NOMO-1 (cell line): ENCODE measurements around the gene INTS6.

ENCODE experiments used
- DNase-seq, 2 experiments: peaks; one replicate each; lab custom pipeline; 2025; ENCODE audit not compliant: unreplicated experiment in 2 of 2; lab: John Stamatoyannopoulos, UW

INTS6 gene

DNA sequence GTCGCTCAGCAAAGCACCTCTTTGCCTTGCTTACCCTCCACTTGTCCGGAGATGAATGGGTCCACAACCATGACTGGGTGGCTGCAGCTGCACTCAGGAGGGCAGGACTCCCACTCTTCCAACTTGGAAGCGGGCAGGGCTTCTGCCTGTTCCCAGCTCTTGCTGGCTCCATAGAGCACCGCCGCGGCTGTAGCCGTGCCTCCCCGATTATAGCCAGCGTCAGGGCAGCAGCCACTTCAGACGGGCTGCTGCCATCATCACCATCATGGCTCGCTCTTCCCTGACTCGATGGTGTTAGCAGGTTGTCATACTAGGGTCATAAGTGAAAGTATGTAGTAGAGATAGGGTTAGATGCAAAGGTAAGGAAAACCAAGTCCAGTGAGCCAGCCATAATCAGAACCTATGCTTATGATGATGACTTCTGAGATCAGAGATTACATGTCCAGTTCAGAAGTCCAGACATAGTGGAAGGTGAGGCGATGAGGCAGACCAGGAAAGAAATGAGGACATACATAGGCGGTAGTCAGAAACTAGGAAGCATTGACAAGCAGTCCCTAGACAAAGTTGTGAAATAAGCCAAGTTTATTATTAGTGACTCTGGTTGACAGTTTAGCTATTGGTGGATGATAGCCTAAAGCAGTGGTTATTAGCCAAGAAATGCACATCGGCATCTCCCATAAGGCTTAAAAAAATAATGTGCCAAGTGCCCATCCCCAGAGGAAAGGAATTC is 4.4 kb upstream of the INTS6 start:
- DNase-seq = peak; percentile 17 to 57

DNA sequence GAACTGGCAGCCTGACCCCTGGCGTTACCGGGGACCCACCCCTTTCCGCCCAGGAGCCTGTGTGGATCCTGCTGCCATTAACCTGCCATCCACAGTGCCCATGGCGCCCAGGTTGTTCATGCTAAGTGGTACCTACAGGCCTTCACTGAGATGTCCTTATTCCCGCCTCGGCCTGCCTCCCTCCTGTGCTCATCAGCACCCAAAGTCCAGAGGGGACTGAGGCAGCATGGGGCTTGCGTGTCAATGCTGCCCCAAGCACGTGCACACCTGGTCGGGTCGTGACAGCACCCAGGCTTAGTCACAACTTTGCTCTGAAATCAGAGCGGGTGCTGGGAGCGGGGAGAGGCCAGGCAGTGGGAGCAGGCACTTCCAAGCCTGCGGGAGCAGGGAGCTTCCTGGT is 3.7 kb upstream of the INTS6 start:
- no peak for DNase-seq

DNA sequence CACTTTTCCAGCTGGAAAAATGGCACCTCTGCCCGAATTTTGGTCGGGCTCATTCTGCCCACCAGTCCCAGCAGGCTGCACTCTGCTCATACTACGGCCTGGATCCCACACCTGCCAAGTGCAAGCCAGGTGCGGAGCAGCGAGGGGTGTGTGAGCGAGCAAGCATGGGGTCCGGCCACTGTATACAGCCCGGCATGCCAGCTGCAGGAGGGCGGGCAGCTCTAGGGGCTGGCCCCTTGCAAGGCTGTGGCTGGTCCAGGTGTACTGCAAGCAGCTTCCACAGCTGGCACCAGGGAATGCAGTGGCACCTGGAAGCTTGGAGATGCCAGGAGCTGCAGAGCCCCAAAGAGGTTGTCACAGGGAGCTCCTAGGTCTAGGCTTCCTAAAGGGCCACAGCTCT is 2.7 kb upstream of the INTS6 start:
- no peak for DNase-seq

DNA sequence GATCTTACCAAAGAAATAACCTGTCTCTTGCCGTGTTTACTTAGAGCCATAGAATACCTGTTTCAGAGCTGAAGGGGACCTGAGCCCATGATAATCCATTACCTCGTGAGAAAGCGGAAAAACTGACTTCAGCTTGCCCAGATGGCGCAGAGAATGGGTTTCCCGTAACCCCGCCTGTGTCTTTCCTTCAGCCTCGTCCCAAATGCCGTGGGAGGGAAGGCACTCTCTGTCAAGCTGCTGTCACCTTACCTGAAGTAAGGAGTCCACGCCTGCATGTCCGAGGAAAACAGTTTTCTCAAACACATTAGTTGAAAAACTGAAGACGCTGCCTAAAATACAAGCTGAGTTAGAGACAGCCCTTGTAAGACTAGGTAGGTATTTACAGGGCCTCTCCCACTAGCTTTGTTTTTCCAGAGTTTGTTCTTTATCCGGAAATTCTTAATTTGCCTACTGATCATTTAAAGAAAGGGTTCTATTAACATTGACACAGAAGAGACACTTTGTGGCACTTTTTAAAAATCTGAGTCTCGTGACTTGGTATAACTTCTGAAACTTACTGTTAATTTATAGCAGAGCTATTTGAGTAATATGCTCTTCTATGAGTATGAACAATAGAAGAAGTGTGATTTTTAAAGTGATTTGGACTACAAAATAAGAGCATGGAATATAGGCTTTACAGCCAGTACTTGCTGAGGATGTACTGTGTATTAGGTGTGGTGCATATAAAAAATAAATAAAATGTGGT is 1.3 kb upstream of the INTS6 start:
- peak in 1 of 2 experiments; percentile 65 for DNase-seq

DNA sequence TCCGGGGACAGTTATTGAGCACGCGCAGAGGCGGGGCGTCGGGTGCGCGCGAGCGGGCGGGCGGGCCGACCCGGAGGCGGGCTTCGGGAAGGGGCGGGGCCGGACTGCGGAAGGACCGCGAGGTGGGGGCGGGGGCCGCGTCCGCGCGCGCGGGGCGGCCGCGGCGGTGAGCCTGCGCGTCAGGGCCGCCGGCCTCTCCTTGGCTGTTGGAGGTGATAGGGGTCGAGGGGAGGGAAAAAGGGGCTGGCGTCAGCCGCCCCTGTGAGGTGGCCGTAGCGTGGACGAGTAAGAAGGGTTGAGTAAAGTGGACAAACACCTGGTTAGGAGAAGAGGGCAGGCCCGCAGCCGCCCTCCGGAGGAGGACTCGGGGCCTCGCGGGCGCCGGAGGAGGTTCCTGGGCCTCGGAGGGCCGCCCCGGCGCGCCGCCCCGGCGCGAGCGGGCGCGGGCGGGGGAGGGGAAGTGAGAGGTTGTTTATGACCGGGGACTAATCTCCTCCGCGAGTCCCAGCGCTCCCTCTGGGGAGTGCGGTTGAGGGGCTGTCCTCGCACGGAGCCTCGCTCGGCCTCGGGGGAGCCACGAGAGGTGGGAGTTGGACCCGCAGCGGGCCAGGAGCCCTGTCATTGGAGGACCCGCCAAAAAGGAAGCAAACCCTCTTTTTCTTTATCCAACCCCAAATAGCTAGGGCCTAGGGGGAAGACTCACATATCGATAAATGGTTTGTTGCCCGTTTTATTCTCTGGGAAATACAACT is 547 bp upstream of the INTS6 start:
- DNase-seq = peak; percentile 81 to 83

DNA sequence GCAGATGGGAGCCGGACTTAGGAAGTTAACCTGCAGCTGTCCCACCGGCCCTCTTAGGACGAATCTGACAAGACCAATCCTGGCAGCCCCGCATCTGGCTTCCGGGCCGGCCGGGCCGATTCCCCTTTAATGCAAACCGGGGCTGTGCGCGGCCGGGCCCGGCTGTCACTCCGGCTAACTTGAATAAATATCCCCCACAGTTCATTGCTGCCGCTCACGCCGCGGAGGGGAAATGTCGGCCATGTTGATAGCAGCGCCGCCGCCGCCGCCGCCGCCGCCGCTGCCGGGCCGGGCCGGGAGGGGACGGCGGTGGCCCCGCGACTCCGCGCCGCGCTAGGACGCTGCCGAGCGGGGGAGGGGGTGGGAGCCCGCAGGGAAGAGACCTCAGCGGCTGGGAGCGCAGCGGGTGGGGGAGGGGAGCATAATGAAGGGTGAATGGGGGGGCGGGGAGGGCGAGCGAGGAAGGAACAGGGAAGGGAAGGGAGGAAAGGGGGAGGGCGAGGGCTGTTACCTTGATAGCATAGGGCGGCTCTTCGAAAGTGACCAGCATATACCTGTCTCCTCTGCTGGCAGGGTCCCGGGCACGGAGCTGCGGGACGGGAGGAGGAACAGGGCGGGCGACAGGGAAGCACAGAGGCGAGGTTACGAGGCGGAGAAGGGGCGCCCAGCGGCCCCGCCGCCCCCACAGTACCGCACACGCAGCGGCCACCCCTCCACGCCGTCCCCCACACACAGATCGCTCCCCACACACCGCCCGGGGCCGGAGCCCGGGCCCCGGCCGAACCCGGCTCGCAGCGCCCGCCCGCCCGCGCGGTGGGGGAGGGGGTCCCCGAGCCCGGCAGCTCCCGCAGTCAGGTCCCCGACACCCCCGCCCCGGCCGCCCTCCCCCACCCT is 1.1 kb downstream of the INTS6 start:
- peak; percentile 73 to 74 for DNase-seq

DNA sequence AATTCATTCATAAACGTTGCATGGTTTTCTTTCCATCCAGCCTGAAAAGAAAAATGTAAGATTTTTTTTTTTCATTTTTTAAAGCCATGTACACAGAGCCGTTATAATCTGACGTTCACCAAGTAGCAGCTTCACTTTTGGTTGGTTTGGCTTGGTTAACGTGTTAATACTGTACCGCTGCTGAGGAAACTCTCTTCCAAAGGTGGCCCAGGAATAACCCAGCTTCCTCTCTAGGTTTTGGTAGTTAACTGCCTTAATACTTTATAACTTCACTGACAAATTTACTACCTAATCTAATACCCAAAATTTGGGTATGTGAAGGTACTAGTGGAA is 1.7 kb downstream of the INTS6 start:
- DNase-seq = no peak

DNA sequence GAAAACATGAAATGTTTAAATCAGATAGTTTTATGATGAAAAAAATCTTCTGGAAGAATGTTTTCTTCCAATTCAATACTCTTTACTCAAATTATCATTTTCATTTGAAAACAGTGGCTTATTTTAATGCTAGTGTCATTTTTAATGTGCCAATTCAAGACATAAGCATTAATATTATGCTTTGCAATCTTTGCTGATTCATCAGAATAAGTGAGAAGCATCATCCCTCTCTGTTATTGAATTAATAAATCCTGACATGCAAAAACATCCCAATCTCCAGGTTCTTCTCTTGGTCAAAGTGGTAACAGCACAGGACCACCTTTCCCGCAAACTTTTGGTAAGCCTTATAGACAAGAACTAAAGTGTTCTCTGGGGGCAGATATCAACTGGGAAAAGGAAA is 3.8 kb downstream of the INTS6 start:
- no peak for DNase-seq

DNA sequence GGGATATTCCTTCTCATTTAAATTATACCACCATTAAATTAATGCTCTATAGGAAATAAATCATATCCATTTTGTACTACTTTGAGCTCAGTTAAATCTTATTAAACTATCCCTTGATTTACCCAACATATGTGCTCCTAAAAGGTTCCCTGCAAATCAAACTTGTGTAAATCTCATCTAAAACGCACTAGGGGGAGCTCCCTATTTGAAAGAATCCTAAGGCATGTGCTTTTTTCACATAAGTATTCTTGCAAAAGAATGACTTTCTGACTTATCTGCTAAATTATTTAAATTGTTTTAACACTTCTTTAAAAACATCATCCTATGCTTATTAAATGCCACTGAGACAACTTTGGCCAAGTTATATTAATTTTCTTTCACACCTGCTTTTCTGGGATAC is 7.9 kb downstream of the INTS6 start:
- peak in 1 of 2 experiments; percentile 36 for DNase-seq

DNA sequence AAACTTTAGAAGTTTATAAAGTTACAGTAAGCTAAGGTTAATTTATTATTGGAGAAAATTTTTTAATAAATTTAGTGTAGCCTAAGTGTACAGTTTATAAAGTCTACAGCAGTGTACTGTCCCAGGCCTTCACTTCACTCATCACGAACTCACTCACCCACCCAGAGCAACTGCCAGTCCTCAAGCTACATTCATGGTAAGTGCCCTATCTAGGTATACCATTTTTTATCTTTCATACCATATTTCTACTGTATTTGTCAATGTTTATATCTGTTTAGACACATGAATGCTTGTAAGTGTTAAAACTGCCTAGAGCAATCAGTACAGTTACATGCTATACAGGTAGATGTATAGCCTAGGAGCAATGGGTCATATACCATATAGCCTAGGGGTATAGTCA is 12.5 kb downstream of the INTS6 start:
- DNase-seq = no peak

DNA sequence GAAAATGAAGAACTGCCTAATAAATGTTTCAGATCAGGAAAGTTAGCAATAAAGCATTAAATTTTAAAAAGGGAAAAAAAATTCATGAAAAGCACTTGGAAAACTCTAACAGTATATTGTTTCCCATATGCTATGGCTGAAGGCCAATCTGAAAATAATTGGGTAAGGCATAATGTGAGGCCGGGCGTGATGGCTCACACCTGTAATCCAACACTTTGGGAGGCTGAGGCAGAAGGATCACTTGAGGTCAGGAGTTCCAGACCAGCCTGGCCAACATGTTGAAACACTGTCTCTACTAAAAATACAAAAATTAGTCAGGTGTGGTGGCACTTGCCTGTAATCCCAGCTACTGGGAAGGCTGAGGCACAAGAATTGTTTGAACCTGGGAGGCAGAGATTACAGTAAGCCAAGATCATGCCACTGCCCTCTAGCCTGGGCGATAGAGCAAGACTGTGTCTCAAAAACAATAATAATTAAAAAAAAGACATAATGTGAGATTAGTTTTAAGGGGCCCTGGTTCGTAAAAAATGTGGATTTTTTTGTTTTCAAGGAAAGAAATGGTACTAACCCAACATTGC is 15.2 kb downstream of the INTS6 start:
- DNase-seq = no peak

DNA sequence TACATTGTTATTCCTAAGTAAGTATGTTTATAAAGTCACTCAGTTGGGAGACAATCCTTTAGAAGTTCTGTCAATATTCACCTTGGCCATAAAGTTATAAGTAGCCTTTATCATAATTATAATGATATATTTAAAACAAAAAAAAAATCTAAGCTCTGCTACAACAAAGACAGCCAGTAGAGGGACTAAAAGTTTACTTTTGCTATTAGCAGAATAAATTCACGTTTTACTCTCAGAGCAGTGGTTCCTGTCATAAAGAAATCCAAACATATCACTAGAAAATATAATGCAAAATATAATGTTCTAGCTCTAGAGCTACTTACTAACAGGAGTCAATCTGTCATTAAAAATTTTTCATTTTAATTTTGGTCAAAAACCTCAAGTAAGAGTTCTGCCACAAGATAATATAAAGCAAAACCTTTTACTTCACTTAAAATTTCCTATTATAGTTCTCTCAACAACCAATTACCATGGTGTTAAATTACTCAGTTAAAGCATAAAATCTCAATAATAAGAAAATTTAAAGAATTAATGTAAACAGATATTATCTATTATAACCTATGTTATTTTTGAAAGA is 17.7 kb downstream of the INTS6 start:
- DNase-seq = peak in 1 of 2 experiments; percentile 8

DNA sequence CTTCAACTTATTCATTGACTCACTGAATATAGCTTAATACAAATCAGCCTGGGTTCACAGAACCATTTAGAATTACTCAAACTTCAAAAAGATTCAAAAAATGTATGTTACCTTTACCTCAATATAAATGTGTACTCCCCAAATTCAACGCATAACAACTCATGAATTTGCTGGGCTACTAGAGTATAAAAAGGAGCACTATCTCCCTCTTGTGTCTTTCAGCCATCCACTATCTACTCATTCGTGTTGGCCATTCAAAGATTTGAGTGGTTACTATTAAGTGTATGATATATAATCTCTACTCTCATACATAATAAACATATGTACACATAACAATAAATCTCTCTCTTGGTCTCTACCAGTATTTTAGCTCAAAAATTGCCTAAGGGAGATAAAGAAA is 20.3 kb downstream of the INTS6 start:
- DNase-seq = no peak

DNA sequence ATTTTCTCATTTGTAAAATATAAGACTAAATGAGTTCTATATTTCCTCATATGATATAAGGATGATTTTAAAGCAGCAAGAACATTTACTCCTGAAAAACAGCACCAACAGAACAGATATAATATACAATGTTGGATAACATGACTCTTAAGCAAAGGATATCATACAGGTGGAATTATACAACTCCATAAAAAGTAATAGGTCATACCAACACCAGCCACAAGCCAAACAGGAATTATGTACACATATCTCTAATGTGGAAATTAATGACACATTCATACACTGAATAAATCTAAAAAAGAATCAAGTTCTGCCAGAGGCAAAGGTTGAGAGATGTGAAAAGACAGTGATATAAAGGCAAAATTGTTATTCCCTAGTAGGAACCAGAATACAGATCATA is 25.9 kb downstream of the INTS6 start:
- no peak for DNase-seq

DNA sequence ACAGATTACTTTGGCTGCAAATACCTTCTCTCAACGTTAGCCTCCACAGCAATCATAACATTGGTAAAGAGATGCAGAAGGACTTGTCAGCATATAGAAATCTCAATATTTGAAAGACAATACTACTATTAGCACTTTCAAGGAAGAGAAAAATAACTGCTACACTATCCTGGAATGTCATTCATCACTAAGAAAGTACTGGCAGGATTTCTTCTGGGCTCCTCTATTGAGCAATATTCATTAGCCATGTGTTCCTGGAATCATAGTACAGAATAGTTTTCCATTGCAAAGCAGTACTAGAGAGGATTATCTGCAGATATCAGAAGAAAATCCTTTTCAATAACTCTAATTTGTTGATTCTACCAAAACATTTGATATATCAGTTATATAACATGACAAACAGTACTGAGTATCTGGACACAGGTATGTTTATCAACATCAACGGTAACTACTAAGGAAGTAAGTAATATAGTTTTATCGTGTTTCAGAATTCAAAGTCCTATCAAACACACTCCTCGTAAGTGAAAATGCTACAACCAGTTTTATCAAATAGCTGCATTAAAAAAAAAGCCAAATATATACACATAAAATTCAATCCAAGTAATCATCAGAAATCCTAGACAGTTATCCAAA is 27.3 kb downstream of the INTS6 start:
- DNase-seq = no peak

DNA sequence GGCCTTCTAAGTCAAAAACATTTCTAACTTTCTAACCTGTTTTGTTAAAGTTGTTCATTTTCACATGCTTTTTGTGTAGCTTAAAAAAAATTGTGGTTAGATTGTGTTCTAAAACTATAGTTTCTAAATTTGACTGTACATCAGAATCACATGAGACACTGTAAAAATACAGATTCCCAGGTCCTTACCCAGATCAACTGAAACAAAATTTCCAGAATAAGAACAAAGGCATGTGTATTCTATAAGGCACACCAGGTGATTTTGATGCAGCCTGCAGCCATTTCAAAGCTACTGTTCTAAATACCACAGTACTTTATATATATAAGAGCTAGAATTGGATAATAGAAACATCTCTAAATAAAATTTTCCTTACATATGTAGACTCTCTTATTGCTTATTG is 29.1 kb downstream of the INTS6 start:
- DNase-seq = no peak

DNA sequence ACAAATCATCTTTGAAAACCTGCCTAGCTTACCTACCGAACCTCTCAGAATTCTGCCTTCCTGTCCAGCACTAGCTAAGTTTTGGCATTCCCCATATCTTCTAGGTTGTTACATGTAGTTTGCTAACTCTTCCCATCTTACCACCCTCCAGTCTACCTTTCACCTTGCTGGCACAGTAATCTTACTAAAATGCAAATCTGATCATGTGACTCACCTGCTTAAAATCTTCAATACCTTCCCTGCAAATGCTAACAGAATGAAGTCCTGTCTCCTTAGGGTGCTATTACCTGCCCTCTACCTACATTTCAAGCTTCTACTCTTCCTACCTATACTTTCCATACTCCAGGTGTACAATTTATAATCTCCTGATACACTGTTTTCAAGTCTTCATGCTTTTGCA is 30.4 kb downstream of the INTS6 start:
- no peak for DNase-seq

DNA sequence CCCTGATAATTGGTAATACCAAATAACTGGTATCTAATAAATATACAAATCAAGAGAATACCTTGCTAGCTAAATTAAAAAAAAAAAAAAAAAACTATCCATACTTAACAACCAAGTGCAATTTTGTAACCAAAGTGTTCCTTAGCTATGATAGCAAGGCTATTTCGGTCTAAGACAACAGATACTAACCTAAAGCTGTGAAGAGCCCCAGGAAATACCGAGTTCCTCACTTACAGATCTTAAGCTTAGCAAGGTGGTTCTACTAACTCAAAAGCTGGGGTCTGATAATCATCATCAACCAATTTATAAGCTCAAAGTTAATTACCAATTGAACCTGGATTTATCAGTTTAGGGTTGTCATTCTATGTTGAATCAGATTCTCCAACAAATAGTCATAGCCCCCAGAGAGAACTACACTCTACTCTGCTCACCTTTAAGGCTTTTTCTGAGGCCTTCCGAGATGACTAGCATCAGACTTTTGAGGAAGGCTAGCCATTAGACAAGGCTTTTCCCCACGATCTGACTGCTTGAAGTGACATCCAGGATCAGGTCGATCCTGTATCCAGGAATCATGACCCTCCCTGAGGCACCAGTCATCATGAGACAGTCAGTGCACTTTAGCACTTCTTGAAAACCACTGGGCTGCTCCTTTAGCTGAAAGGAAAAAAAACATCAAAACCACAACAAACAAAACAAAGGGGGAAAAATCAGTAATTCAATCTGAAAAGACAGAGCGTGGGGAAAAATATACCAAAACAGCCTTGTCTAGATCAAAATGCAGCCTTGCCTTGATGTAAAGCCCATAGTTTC is 31.9 kb downstream of the INTS6 start:
- DNase-seq = no peak
